HepG2 (cell line): Measurements from ENCODE around the gene RHD. TPM values are rescaled to one million over a fixed set of nuclear protein-coding genes. Genes with fewer than 3 reads are reported as not detected.
A peak's percentile ranks its signal among the peaks of the same experiment; 100 is the strongest.

Experiments used
- BCLAF1 ChIP-seq: fragments of 450-650 bp; IDR thresholded peaks from 2 replicates; pipeline ENCODE4 v1.6.1; 2017; ENCODE audit warnings: mild to moderate bottlenecking
- CHD2 ChIP-seq: IDR thresholded peaks from 2 replicates; pipeline ENCODE4 v1.6.1; 2011; ENCODE audit warnings: low read depth, low read length, improper control_type of control experiment
- HNRNPK ChIP-seq: fragments of 200-400 bp; formaldehyde crosslinking; IDR thresholded peaks from 2 replicates; pipeline ENCODE4 v1.6.1; 2018; ENCODE audit warnings: low read length, low read depth, moderate library complexity, mild to moderate bottlenecking; ENCODE audit not compliant: poor library complexity, severe bottlenecking
- KDM5A ChIP-seq: fragments of 200-600 bp; sonication (generic); IDR thresholded peaks from 2 replicates; pipeline ENCODE4 v1.7.0; 2018; ENCODE audit warnings: antibody characterized with exemption, mild to moderate bottlenecking, low read length, borderline replicate concordance
- SIX4 ChIP-seq: sonication (generic); formaldehyde crosslinking; IDR thresholded peaks from 2 replicates; pipeline ENCODE4 v1.4.0; 2020; ENCODE audit warnings: missing genetic modification reagents
- SSRP1 ChIP-seq: IDR thresholded peaks from 2 replicates; pipeline ENCODE4 v1.6.1; 2016; ENCODE audit warnings: control low read depth
- TEF ChIP-seq: sonication (generic); formaldehyde crosslinking; IDR thresholded peaks from 2 replicates; pipeline ENCODE4 v1.5.0; 2020; ENCODE audit warnings: missing genetic modification reagents
- ZNF12 ChIP-seq: sonication (generic); formaldehyde crosslinking; IDR thresholded peaks from 2 replicates; pipeline ENCODE4 v1.5.0; 2020; ENCODE audit warnings: missing genetic modification reagents
- ZNF20 ChIP-seq: sonication (generic); formaldehyde crosslinking; IDR thresholded peaks from 2 replicates; pipeline ENCODE4 v1.4.0; 2020; ENCODE audit warnings: mild to moderate bottlenecking, moderate library complexity, missing genetic modification reagents
- ZNF563 ChIP-seq: sonication (generic); formaldehyde crosslinking; IDR thresholded peaks from 2 replicates; pipeline ENCODE4 v1.8.0; 2022; ENCODE audit warnings: mild to moderate bottlenecking, moderate library complexity, missing genetic modification reagents
- ZNF7 ChIP-seq: IDR thresholded peaks from 2 replicates; pipeline ENCODE4 v1.6.1; 2016; ENCODE audit warnings: missing biosample characterization, missing genetic modification reagents
- ZNF790 ChIP-seq: sonication (generic); formaldehyde crosslinking; IDR thresholded peaks from 2 replicates; pipeline ENCODE4 v1.8.0; 2022; ENCODE audit warnings: missing genetic modification reagents, mild to moderate bottlenecking, borderline replicate concordance
- polyA plus RNA-seq, 8 experiments: library from polyadenylated mRNA; depleted of rRNA in 3 of 8; stranded (reverse) in 7 of 8; unstranded in 1 of 8; fragments of >200 nt; fragmentation: Illumina TruSeq in 4 of 8; extraction: Trizol in 4 of 8; gene quantifications; 2 replicates each; pipeline versions ENCODE4 v1.2.1 to v1.2.3, GENCODE V29; 2011 to 2016; ENCODE audit warnings: low read depth in 4 of 8, missing spikeins in 1 of 8, mixed read lengths in 1 of 8; ENCODE audit not compliant: insufficient read depth in 1 of 8
- total RNA-seq, 5 experiments: library from RNA; depleted of rRNA; stranded (reverse); fragments of >200 nt; fragmentation: Illumina TruSeq; extraction: Trizol; gene quantifications; 2 replicates each; pipeline ENCODE4 v1.2.3, GENCODE V29; 2016; ENCODE audit warnings: low read depth in 1 of 5
- TF ChIP-seq, protein P1 (sequence below): sonication (generic); formaldehyde crosslinking; IDR thresholded peaks from 2 replicates; pipeline ENCODE4 v1.8.1; 2023; ENCODE audit warnings: mild to moderate bottlenecking, missing genetic modification reagents
- TF ChIP-seq, protein P2 (sequence below): sonication (generic); formaldehyde crosslinking; IDR thresholded peaks from 2 replicates; pipeline ENCODE4 v1.4.0; 2020; ENCODE audit warnings: mild to moderate bottlenecking, missing genetic modification reagents
- TF ChIP-seq, protein P3 (sequence below): sonication (generic); formaldehyde crosslinking; IDR thresholded peaks from 2 replicates; pipeline ENCODE4 v1.9.0; 2021; ENCODE audit warnings: missing genetic modification reagents, borderline replicate concordance
- TF ChIP-seq, protein P4 (sequence below): sonication (generic); formaldehyde crosslinking; IDR thresholded peaks from 2 replicates; pipeline ENCODE4; 2020; ENCODE audit warnings: missing genetic modification reagents, mild to moderate bottlenecking, borderline replicate concordance

The RHD gene
- total and polyA plus RNA-seq, 2 of the 13 experiments (the other 11 are each of a cell fraction or from before 2014, with no cell fraction given) = not detected

DNA sequence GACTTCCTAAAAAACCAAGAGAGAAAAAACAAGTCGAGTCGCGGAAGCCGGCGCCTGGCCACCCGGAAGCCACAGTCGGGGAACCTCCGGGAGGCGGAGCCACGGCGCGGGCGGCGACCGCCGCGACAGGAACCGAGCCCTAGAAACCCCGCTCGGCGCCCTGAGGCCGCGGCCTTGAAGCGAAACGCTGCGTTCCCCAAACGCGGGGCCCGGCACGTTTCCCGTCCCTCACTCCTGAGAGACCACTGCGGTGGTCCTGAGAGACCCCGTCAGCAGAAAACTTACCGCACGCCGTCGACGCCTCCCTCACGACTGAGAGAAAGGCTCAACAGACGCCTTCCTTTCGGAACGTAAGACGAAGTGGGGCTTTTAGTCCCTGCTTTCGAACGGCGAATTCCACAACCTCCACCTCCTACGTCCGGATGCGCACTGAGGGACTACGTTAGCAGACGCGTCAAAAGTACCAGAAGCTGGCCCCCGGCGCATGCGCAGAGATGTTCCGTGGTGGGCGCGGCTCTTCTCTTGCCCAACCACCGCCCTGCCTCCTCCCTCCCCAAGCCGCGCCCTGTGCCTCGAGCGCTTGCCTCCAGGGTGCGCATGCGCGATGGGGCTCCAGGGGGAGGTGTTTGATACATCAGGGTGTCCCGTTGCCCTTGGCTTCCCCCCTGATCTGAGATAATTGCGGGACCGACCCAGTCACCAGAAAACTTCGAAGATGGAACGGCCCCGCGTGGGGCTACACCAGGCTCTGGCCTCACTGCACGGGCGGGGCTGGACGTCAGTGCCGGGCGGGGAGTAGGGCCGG, 25.1 kb upstream of the RHD start, which contains the start of gene RSRP1 (continued):
- no peak for TF ChIP-seq ZNF7 (CRISPR knock-in tag)
- TF ChIP-seq, protein P1, sequence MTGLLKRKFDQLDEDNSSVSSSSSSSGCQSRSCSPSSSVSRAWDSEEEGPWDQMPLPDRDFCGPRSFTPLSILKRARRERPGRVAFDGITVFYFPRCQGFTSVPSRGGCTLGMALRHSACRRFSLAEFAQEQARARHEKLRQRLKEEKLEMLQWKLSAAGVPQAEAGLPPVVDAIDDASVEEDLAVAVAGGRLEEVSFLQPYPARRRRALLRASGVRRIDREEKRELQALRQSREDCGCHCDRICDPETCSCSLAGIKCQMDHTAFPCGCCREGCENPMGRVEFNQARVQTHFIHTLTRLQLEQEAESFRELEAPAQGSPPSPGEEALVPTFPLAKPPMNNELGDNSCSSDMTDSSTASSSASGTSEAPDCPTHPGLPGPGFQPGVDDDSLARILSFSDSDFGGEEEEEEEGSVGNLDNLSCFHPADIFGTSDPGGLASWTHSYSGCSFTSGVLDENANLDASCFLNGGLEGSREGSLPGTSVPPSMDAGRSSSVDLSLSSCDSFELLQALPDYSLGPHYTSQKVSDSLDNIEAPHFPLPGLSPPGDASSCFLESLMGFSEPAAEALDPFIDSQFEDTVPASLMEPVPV (CRISPR knock-in tag) = peak; percentile 97
- TF ChIP-seq, protein P2, sequence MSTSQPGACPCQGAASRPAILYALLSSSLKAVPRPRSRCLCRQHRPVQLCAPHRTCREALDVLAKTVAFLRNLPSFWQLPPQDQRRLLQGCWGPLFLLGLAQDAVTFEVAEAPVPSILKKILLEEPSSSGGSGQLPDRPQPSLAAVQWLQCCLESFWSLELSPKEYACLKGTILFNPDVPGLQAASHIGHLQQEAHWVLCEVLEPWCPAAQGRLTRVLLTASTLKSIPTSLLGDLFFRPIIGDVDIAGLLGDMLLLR (CRISPR knock-in tag) = no peak
- TF ChIP-seq ZNF12 (CRISPR knock-in tag) = 0 out of 2 replicates have a peak, but pooled peaks have one; percentile 27
- 0 out of 2 replicates have a peak, but pooled peaks have one; percentile 43 for TF ChIP-seq ZNF20 (CRISPR knock-in tag)
- TF ChIP-seq, protein P3, sequence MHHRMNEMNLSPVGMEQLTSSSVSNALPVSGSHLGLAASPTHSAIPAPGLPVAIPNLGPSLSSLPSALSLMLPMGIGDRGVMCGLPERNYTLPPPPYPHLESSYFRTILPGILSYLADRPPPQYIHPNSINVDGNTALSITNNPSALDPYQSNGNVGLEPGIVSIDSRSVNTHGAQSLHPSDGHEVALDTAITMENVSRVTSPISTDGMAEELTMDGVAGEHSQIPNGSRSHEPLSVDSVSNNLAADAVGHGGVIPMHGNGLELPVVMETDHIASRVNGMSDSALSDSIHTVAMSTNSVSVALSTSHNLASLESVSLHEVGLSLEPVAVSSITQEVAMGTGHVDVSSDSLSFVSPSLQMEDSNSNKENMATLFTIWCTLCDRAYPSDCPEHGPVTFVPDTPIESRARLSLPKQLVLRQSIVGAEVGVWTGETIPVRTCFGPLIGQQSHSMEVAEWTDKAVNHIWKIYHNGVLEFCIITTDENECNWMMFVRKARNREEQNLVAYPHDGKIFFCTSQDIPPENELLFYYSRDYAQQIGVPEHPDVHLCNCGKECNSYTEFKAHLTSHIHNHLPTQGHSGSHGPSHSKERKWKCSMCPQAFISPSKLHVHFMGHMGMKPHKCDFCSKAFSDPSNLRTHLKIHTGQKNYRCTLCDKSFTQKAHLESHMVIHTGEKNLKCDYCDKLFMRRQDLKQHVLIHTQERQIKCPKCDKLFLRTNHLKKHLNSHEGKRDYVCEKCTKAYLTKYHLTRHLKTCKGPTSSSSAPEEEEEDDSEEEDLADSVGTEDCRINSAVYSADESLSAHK (CRISPR knock-in tag) = peak; percentile 86; the same call in 1 of the 2 replicates
- TF ChIP-seq CHD2 = no peak; the same call in 1 of the 2 replicates
- peak; percentile 74 for TF ChIP-seq ZNF563 (CRISPR knock-in tag)
- peak; percentile 7 for TF ChIP-seq HNRNPK
- TF ChIP-seq BCLAF1 = no peak
- TF ChIP-seq KDM5A = peak; percentile 70
- peak; percentile 21; the same call in 1 of the 2 replicates for TF ChIP-seq SIX4 (CRISPR knock-in tag)
- no peak for TF ChIP-seq TEF (CRISPR knock-in tag)
- TF ChIP-seq SSRP1 (CRISPR knock-in tag) = peak; percentile 99
- TF ChIP-seq, protein P4, sequence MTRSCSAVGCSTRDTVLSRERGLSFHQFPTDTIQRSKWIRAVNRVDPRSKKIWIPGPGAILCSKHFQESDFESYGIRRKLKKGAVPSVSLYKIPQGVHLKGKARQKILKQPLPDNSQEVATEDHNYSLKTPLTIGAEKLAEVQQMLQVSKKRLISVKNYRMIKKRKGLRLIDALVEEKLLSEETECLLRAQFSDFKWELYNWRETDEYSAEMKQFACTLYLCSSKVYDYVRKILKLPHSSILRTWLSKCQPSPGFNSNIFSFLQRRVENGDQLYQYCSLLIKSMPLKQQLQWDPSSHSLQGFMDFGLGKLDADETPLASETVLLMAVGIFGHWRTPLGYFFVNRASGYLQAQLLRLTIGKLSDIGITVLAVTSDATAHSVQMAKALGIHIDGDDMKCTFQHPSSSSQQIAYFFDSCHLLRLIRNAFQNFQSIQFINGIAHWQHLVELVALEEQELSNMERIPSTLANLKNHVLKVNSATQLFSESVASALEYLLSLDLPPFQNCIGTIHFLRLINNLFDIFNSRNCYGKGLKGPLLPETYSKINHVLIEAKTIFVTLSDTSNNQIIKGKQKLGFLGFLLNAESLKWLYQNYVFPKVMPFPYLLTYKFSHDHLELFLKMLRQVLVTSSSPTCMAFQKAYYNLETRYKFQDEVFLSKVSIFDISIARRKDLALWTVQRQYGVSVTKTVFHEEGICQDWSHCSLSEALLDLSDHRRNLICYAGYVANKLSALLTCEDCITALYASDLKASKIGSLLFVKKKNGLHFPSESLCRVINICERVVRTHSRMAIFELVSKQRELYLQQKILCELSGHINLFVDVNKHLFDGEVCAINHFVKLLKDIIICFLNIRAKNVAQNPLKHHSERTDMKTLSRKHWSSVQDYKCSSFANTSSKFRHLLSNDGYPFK = peak; percentile 32
- peak; percentile 85; the same call in 1 of the 2 replicates for TF ChIP-seq ZNF790 (CRISPR knock-in tag)
